GM23338 (cell line): ENCODE results near the gene FAM83C. TPM values are rescaled to one million over a fixed set of nuclear protein-coding genes. Genes with fewer than 3 reads are reported as not detected.

Experiments
- ATAC-seq: fragments of 200-7000 bp; cut with Tn5 transposase; 3 replicates; pipeline ENCODE4 v1.9.1; 2020
- DNase-seq: peaks from one replicate; pipeline ENCODE4 v3.0.0-alpha.2; 2015; ENCODE audit warnings: low spot score
- H2AFZ ChIP-seq: fragments of 200-600 bp; sonication (generic); 2 replicates; pipeline ENCODE4 v1.8.0; 2016; ENCODE audit warnings: antibody characterized with exemption, mild to moderate bottlenecking, moderate library complexity
- H3F3A ChIP-seq: fragments of 200-600 bp; sonication (generic); replicated peaks from 2 replicates; pipeline ENCODE4 v1.8.0; 2017; ENCODE audit warnings: antibody characterized with exemption, mixed run types, low read depth
- H3K27ac ChIP-seq: fragments of 200-600 bp; sonication (generic); 2 replicates; pipeline ENCODE4 v1.6.1; 2016; ENCODE audit warnings: low read depth
- H3K27me3 ChIP-seq: fragments of 200-600 bp; sonication (generic); 2 replicates; pipeline ENCODE4 v1.8.0; 2016; ENCODE audit warnings: mild to moderate bottlenecking, mixed run types, moderate library complexity; ENCODE audit not compliant: insufficient read depth
- H3K36me3 ChIP-seq: fragments of 200-600 bp; sonication (generic); 2 replicates; pipeline ENCODE4 v1.8.0; 2016; ENCODE audit warnings: mild to moderate bottlenecking; ENCODE audit not compliant: insufficient read depth
- H3K4me1 ChIP-seq: fragments of 200-600 bp; sonication (generic); 2 replicates; pipeline ENCODE4 v1.8.0; 2016; ENCODE audit warnings: mild to moderate bottlenecking, moderate library complexity; ENCODE audit not compliant: insufficient read depth
- H3K4me2 ChIP-seq: fragments of 200-600 bp; sonication (generic); 2 replicates; pipeline ENCODE4 v1.7.1; 2017; ENCODE audit warnings: mixed run types
- H3K4me3 ChIP-seq: fragments of 200-600 bp; sonication (generic); 2 replicates; pipeline ENCODE4 v1.6.1; 2016; ENCODE audit warnings: mixed run types
- H3K79me2 ChIP-seq: fragments of 200-600 bp; sonication (generic); replicated peaks from 2 replicates; pipeline ENCODE4 v1.8.0; 2017; ENCODE audit warnings: mild to moderate bottlenecking; ENCODE audit not compliant: insufficient read depth
- H3K9me2 ChIP-seq: fragments of 200-600 bp; sonication (generic); 2 replicates; pipeline ENCODE4 v1.8.0; 2017; ENCODE audit not compliant: insufficient read depth
- H4K20me1 ChIP-seq: fragments of 200-600 bp; sonication (generic); replicated peaks from 2 replicates; pipeline ENCODE4 v1.8.0; 2017; ENCODE audit warnings: mild to moderate bottlenecking; ENCODE audit not compliant: insufficient read depth
- H3K27ac Mint-ChIP-seq: 2 replicates; pipeline ENCODE4 v1.8.0; 2020; ENCODE audit warnings: inconsistent platforms, mild to moderate bottlenecking, moderate library complexity, mixed read lengths
- H3K27me3 Mint-ChIP-seq: 3 replicates; pipeline ENCODE4 v1.8.0; 2022; ENCODE audit warnings: low read depth, mild to moderate bottlenecking, moderate library complexity, mixed read lengths, inconsistent platforms; ENCODE audit not compliant: insufficient read depth, poor library complexity
- H3K36me3 Mint-ChIP-seq: 3 replicates; pipeline ENCODE4 v1.8.0; 2021; ENCODE audit warnings: low read depth, mild to moderate bottlenecking, inconsistent platforms, moderate library complexity, mixed read lengths
- H3K4me1 Mint-ChIP-seq: 3 replicates; pipeline ENCODE4 v1.8.0; 2020; ENCODE audit warnings: mild to moderate bottlenecking, inconsistent platforms, mixed read lengths
- H3K4me3 Mint-ChIP-seq: 3 replicates; pipeline ENCODE4 v1.8.0; 2021; ENCODE audit warnings: moderate library complexity, mild to moderate bottlenecking, inconsistent platforms, mixed read lengths
- H3K9me3 Mint-ChIP-seq: 3 replicates; pipeline ENCODE4 v1.8.0; 2020; ENCODE audit warnings: moderate library complexity, mild to moderate bottlenecking, inconsistent platforms, mixed read lengths
- CREB1 ChIP-seq: fragments of 250-450 bp; sonication (Bioruptor Pico); IDR thresholded peaks from 2 replicates; pipeline ENCODE4 v1.5.0; 2020; ENCODE audit warnings: low read depth, mild to moderate bottlenecking, moderate library complexity
- CTCF ChIP-seq, 2 experiments: fragments of 200-600 bp in 1 of 2; sonication (generic) in 1 of 2; conservative IDR thresholded peaks; 2 replicates each; pipeline versions ENCODE4 v1.5.1 to v1.6.1; 2016 to 2017; ENCODE audit warnings: antibody characterized with exemption in 2 of 2, low read depth in 2 of 2, mild to moderate bottlenecking in 2 of 2, moderate library complexity in 1 of 2
- JUNB ChIP-seq: IDR thresholded peaks from one replicate; pipeline ENCODE4 v1.6.1; 2016; ENCODE audit warnings: antibody characterized with exemption; ENCODE audit not compliant: unreplicated experiment
- ZNF331 ChIP-seq: fragments of 250-450 bp; sonication (Bioruptor Pico); IDR thresholded peaks from 2 replicates; pipeline ENCODE4 v1.5.0; 2020; ENCODE audit warnings: low read depth, mild to moderate bottlenecking, moderate library complexity
- polyA plus RNA-seq: library from polyadenylated mRNA; unstranded; fragments of >200 nt; fragmentation: Nextera tagmentation; extraction: Ambion mirVana; gene quantifications from 2 replicates; pipeline ENCODE4 v1.2.1, GENCODE V29; 2016
- total RNA-seq: library from RNA; depleted of rRNA; stranded (reverse); fragments of >200 nt; shearing (Covaris generic); gene quantifications from 2 replicates; pipeline ENCODE4 v1.2.3, GENCODE V29; 2014
- TF ChIP-seq, protein P1 (sequence below): fragments of 250-450 bp; sonication (Bioruptor Pico); IDR thresholded peaks from 2 replicates; pipeline ENCODE4 v1.5.0; 2020; ENCODE audit warnings: mild to moderate bottlenecking, moderate library complexity

The FAM83C gene
- total and polyA plus RNA-seq, 2 experiments from 2014 or later: 0.10 TPM; not detected in 1

- TF ChIP-seq, protein P1, sequence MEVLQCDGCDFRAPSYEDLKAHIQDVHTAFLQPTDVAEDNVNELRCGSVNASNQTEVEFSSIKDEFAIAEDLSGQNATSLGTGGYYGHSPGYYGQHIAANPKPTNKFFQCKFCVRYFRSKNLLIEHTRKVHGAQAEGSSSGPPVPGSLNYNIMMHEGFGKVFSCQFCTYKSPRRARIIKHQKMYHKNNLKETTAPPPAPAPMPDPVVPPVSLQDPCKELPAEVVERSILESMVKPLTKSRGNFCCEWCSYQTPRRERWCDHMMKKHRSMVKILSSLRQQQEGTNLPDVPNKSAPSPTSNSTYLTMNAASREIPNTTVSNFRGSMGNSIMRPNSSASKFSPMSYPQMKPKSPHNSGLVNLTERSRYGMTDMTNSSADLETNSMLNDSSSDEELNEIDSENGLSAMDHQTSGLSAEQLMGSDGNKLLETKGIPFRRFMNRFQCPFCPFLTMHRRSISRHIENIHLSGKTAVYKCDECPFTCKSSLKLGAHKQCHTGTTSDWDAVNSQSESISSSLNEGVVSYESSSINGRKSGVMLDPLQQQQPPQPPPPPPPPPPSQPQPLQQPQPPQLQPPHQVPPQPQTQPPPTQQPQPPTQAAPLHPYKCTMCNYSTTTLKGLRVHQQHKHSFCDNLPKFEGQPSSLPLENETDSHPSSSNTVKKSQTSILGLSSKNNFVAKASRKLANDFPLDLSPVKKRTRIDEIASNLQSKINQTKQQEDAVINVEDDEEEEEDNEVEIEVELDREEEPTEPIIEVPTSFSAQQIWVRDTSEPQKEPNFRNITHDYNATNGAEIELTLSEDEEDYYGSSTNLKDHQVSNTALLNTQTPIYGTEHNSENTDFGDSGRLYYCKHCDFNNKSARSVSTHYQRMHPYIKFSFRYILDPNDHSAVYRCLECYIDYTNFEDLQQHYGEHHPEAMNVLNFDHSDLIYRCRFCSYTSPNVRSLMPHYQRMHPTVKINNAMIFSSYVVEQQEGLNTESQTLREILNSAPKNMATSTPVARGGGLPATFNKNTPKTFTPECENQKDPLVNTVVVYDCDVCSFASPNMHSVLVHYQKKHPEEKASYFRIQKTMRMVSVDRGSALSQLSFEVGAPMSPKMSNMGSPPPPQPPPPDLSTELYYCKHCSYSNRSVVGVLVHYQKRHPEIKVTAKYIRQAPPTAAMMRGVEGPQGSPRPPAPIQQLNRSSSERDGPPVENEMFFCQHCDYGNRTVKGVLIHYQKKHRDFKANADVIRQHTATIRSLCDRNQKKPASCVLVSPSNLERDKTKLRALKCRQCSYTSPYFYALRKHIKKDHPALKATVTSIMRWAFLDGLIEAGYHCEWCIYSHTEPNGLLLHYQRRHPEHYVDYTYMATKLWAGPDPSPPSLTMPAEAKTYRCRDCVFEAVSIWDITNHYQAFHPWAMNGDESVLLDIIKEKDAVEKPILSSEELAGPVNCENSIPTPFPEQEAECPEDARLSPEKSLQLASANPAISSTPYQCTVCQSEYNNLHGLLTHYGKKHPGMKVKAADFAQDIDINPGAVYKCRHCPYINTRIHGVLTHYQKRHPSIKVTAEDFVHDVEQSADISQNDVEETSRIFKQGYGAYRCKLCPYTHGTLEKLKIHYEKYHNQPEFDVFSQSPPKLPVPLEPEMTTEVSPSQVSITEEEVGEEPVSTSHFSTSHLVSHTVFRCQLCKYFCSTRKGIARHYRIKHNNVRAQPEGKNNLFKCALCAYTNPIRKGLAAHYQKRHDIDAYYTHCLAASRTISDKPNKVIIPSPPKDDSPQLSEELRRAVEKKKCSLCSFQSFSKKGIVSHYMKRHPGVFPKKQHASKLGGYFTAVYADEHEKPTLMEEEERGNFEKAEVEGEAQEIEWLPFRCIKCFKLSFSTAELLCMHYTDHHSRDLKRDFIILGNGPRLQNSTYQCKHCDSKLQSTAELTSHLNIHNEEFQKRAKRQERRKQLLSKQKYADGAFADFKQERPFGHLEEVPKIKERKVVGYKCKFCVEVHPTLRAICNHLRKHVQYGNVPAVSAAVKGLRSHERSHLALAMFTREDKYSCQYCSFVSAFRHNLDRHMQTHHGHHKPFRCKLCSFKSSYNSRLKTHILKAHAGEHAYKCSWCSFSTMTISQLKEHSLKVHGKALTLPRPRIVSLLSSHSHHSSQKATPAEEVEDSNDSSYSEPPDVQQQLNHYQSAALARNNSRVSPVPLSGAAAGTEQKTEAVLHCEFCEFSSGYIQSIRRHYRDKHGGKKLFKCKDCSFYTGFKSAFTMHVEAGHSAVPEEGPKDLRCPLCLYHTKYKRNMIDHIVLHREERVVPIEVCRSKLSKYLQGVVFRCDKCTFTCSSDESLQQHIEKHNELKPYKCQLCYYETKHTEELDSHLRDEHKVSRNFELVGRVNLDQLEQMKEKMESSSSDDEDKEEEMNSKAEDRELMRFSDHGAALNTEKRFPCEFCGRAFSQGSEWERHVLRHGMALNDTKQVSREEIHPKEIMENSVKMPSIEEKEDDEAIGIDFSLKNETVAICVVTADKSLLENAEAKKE (CRISPR knock-in tag): no peak
Measured at GRCh38 chr20:35275741-35276251, 16.4 kb downstream of the FAM83C start (continued).

DNA sequence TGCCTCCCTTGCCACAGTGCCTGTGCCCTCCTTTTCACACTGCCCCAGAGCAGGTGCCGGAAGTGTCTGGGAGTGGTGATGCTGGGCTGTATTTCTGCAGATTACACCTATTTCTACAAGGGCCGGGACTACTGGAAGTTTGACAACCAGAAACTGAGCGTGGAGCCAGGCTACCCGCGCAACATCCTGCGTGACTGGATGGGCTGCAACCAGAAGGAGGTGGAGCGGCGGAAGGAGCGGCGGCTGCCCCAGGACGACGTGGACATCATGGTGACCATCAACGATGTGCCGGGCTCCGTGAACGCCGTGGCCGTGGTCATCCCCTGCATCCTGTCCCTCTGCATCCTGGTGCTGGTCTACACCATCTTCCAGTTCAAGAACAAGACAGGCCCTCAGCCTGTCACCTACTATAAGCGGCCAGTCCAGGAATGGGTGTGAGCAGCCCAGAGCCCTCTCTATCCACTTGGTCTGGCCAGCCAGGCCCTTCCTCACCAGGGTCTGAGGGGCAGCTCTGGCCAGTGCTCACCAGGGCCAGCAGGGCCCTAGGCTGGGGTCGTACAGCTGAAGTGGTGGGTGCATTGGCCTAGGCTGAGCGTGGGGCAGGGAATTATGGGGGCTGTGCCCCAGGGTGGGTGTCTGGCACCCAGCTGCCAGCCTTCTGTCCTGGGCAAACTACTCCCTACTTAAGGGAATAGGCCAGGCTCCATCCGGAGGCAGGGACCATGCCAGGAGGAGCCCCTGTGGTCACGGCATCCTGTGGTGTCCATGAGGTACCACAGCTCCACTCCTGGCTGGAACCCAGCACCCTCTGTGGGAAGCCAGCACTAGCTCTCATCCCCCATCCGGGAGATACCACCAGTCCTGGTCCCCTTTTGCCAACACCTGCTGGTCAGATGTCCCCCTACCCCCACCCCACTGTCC, 17.8 kb downstream of the FAM83C start:
- peaks cover 21% of the 10 kb centered on the region for H3F3A ChIP-seq
- no peak overlapping the region for H3K4me3 ChIP-seq
- no peaks in the 10 kb centered on the region; the same call in 2 of the 3 replicates for H3K9me3 Mint-ChIP-seq
- peaks cover 4% of the 10 kb centered on the region; the same call in 1 of the 2 replicates for H3K36me3 ChIP-seq
- H3K4me2 ChIP-seq: no peak overlapping the region
- peaks cover 11% of the 10 kb centered on the region; the same call in 1 of the 2 replicates for H3K4me1 ChIP-seq
- ATAC-seq (no peak), DNase-seq (no peak)
- no peak overlapping the region for H2AFZ ChIP-seq
- H3K4me1 Mint-ChIP-seq: peaks cover 24% of the 10 kb centered on the region
- H3K4me3 Mint-ChIP-seq: no peak overlapping the region
- peaks cover 14% of the 10 kb centered on the region for H3K36me3 Mint-ChIP-seq
- no peak overlapping the region for H3K27ac ChIP-seq
- no peaks in the 10 kb centered on the region for H3K9me2 ChIP-seq
- H4K20me1 ChIP-seq: no peaks in the 10 kb centered on the region
- H3K27me3 Mint-ChIP-seq: peaks cover 41% of the 10 kb centered on the region
- no peaks in the 10 kb centered on the region for H3K27me3 ChIP-seq
- no peak overlapping the region for H3K27ac Mint-ChIP-seq
- H3K79me2 ChIP-seq: 0 out of 2 replicates have a peak, but pooled peaks cover 7% of the 10 kb centered on the region
- TF ChIP-seq ZNF331: no peak
- TF ChIP-seq CREB1 (CRISPR knock-in tag): no peak
- no peak for TF ChIP-seq CTCF (conservative IDR thresholded peaks at IDR 0.05; ENCODE audit: low read depth in 2 of 2)
- no peak for TF ChIP-seq JUNB
- TF ChIP-seq, protein P1 (CRISPR knock-in tag): no peak
